Common myeloid progenitor, CD34-positive (primary cell): ENCODE data around the gene NDUFA12. TPM values are rescaled to one million over a fixed set of nuclear protein-coding genes. Genes with fewer than 3 reads are reported as not detected.

Experiments
- CTCF ChIA-PET: fragments of 350-600 bp; sonication (Branson Sonifier 250); formaldehyde crosslinking; loops from one replicate; lab custom pipeline; 2021; ENCODE audit warnings: antibody characterized with exemption; lab: Charles Lee
- POLR2A ChIA-PET: fragments of 350-600 bp; sonication (Branson Sonifier 250); formaldehyde crosslinking; loops from one replicate; lab custom pipeline; 2021; ENCODE audit warnings: antibody characterized with exemption; lab: Charles Lee
- DNase-seq, 3 donors: peaks; one replicate each; pipeline versions ENCODE4 v3.0.0 to v3.0.0-alpha.2; 2013
- H3K27ac ChIP-seq, 2 experiments: 1 replicate in 1 of 2; 2 replicates in 1 of 2; pipeline ENCODE4 v1.7.0; 2013; ENCODE audit warnings: inconsistent platforms in 2 of 2, low read length in 2 of 2, mild to moderate bottlenecking in 2 of 2, low read depth in 1 of 2, moderate library complexity in 1 of 2; ENCODE audit not compliant: severe bottlenecking in 2 of 2, insufficient read depth in 1 of 2, poor library complexity in 1 of 2
- H3K27me3 ChIP-seq, 5 experiments: replicated peaks in 2 of 5; 1 replicate in 3 of 5; 2 replicates in 2 of 5; pipeline versions ENCODE4 v1.6.1 to v1.7.0; 2013; ENCODE audit warnings: low read length in 4 of 5, mild to moderate bottlenecking in 2 of 5, moderate library complexity in 2 of 5, inconsistent platforms in 1 of 5; ENCODE audit not compliant: insufficient read depth in 5 of 5, control insufficient read depth in 4 of 5
- H3K36me3 ChIP-seq, 4 experiments: 1 replicate in 2 of 4; 2 replicates in 2 of 4; pipeline versions ENCODE4 v1.6.1 to v1.7.0; 2013; ENCODE audit warnings: low read length in 3 of 4, control low read depth in 1 of 4, mild to moderate bottlenecking in 1 of 4; ENCODE audit not compliant: control insufficient read depth in 4 of 4, insufficient read depth in 4 of 4
- H3K4me1 ChIP-seq, 4 experiments: 1 replicate in 3 of 4; 2 replicates in 1 of 4; pipeline versions ENCODE4 v1.6.1 to v1.7.1; 2013; ENCODE audit warnings: low read length in 3 of 4, mild to moderate bottlenecking in 3 of 4, control low read depth in 1 of 4, inconsistent platforms in 1 of 4, moderate library complexity in 1 of 4; ENCODE audit not compliant: control insufficient read depth in 4 of 4, insufficient read depth in 4 of 4; ENCODE audit errors: control extremely low read depth in 1 of 4
- H3K4me3 ChIP-seq, 7 experiments: 1 replicate in 4 of 7; 2 replicates in 3 of 7; pipeline versions ENCODE4 v1.5.1 to v1.7.0; 2013; ENCODE audit warnings: mild to moderate bottlenecking in 7 of 7, low read length in 6 of 7, moderate library complexity in 6 of 7, inconsistent platforms in 2 of 7, low read depth in 2 of 7, control low read depth in 1 of 7; ENCODE audit not compliant: insufficient read depth in 4 of 7, control insufficient read depth in 1 of 7; ENCODE audit errors: extremely low read depth in 1 of 7
- H3K9me3 ChIP-seq, 5 experiments: 1 replicate in 4 of 5; 2 replicates in 1 of 5; pipeline versions ENCODE4 v1.6.1 to v1.7.1; 2013; ENCODE audit warnings: low read length in 4 of 5, mild to moderate bottlenecking in 2 of 5, inconsistent platforms in 1 of 5, low read depth in 1 of 5, moderate library complexity in 1 of 5; ENCODE audit not compliant: control insufficient read depth in 4 of 5, insufficient read depth in 2 of 5; ENCODE audit errors: control extremely low read depth in 1 of 5
- WGBS: methylation state at CpG from one replicate; pipeline ENCODE4 v1.1.5; 2013; ENCODE audit not compliant: insufficient coverage; 5-methylcytosine and 5-hydroxymethylcytosine counted together
- polyA plus RNA-seq: library from polyadenylated mRNA; unstranded; fragments of 120-200 nt; gene quantifications from one replicate; pipeline ENCODE4 v1.2.1, GENCODE V29; 2013

NDUFA12 gene
- 68.7 TPM for polyA plus RNA-seq

DNA sequence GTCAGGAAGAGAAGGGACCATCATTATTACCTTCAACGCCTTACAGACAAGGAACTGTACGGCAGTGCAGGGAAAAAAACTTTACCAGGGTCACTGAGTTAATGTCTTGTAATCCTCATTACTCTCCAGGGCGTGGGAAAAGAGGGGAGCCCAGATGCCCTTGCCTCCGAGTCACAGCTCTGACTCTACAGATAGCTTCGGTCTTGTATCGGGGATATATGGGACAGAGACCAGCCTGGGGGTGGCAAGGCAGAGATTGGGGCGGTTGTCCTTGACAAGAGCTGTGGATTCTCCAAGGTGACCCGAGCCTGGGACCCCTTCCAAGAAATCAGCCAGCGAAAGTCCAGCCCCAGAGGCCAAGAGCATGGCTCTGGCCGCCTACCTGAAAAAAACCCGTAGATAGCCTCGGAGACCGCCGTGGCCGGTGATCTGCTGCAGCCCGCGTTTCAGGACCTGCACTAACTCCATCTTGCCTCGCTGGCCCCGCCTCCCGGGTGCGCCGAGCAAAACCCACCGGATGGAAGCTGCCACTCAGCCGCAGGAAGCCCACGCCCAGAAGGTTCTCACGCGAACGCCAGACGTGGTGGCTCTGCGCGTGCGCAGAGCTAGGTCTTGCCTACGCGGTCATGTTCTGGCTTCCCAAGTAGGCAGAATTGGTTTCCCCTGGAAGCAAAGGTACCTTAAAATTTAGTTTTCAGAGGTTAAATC, at the start of gene NDUFA12:
Gene NDUFA12, minus strand, starts transcription at position 485 of the 708 bp plus-strand sequence. Its CDS starts 17 bp downstream, at position 468.
- H3K4me3 ChIP-seq, result peak within 1 kb of the TSS; percentile 78 to 100 (median 95)
- DNase-seq, result peak; percentile 97 to 98 (median 97)
- H3K9me3 ChIP-seq, result peaks cover 1 to 11% (median 4%) of the 10 kb centered on the region in 5 experiments
- H3K27ac ChIP-seq, result peak within 1 kb of the TSS; percentile 88 to 96
- WGBS, result under 1% methylated on average over 28 of the region's 34 CpGs
- peaks cover 5 to 22% (median 14%) of the 10 kb centered on the region in 4 experiments for H3K4me1 ChIP-seq
- H3K36me3 ChIP-seq, result peaks cover 0 to 10% (median 5%) of the 10 kb centered on the region in 4 experiments
- H3K27me3 ChIP-seq, result no peaks in the 10 kb centered on the region
- CTCF ChIA-PET, result interaction anchor here (0.8 to 1.8 kb wide), 4 partner anchors 11 to 22 kb away, joined by 3 to 4 read pairs (median 4); no protein-coding TSS in a partner anchor
- POLR2A ChIA-PET, result interaction anchor here (1.0 kb wide), 1 partner anchor 13 kb away, joined by 3 read pairs; no protein-coding TSS in a partner anchor

DNA sequence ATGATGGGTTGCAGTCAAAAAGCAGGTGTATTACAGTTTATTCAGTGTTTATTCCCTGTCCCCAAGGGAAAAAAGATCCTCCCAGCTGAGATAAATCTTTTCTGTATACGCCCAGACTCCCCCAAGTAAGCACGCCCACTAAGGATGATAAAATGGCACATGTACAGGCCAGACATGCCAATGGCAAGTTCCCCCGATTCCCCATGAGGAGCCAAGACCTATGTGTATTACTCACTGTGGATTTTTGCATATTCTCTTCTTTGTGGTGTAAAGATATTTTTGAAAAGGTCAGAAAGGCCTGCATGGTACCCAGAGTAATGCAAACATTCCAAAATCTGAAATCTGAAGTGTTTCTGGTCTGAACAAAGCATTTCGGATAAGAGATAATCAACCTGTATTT, 47.7 kb upstream of the NDUFA12 start:
- peaks cover 3 to 60% (median 32%) of the 10 kb centered on the region in 4 experiments for H3K36me3 ChIP-seq
- ChIA-PET CTCF (no interaction called here), POLR2A (no interaction called here)
- no peaks in the 10 kb centered on the region for H3K9me3 ChIP-seq
- H3K27ac ChIP-seq, result no peak overlapping the region
- WGBS, result 92% methylated on average over 2 of the region's 4 CpGs
- H3K27me3 ChIP-seq, result no peaks in the 10 kb centered on the region
- no peak for DNase-seq
- no peaks in the 10 kb centered on the region for H3K4me1 ChIP-seq
- no peak overlapping the region for H3K4me3 ChIP-seq

DNA sequence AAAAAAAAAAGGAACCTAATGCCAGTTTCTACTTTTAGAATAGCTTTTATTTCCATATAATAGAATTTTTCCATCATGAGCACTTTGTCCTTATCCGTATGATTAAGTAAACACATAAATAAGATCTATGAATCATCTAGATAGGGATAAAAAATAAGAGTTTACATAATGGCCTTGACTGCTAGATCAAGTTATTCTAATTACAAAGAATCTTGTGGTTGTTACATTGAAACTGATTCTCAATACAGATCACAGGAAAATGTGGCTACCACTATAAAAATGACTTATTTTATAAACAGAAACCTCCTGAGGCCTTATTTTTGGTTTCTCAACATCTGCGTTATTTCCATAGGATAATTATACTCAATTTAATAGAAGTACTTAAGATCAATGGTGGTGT, 34.4 kb upstream of the NDUFA12 start:
- peaks cover 0 to 4% (median 1%) of the 10 kb centered on the region in 4 experiments for H3K4me1 ChIP-seq
- H3K27ac ChIP-seq, result no peak overlapping the region
- no peak for DNase-seq
- H3K27me3 ChIP-seq, result no peaks in the 10 kb centered on the region
- H3K36me3 ChIP-seq, result peaks cover 3 to 37% (median 23%) of the 10 kb centered on the region in 4 experiments
- POLR2A ChIA-PET, result no interaction called here
- no peaks in the 10 kb centered on the region for H3K9me3 ChIP-seq
- CTCF ChIA-PET, result no interaction called here
- no CpG with 5 or more reads among the region's 2 CpGs for WGBS
- H3K4me3 ChIP-seq, result no peak overlapping the region

DNA sequence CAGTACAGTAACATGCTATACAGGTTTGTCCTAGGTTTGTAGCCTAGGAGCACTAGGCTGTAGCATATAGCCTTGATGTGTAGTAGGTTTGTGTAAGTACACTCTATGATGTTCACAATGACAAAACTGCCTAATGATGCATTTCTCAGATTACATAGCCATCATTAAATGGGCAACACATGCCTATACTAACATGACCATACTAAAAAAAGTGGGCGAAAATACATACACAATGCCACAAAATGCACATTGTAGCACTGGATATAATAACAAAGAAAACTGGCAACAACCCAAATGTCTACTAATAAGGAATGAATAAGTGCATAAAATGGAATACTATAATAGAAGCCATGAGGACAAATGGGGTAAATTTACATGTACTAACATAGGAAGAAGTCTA, 31.3 kb upstream of the NDUFA12 start:
- ChIA-PET CTCF (no interaction called here), POLR2A (no interaction called here)
- no peaks in the 10 kb centered on the region for H3K27me3 ChIP-seq

DNA sequence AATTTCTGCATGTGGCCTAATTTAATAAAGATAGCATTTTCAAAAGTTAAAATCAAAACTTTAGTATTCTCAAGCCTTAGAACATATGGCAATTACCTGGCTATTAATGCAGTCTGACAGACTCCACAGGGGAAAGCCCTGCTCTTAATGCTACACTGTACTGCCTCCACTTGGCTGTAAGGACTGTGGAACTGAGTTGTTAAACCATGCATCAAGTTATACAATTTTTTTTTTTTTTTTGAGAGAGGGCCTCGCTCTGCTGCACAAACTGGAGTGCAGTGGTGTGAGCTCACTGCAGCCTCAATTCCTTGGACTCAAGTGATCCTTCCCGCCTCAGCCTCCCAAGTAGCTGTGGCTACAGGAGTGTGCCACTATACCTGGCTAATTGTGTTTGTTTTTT, 19.0 kb upstream of the NDUFA12 start:
- CTCF ChIA-PET, result no interaction called here
- H3K9me3 ChIP-seq, result no peaks in the 10 kb centered on the region
- POLR2A ChIA-PET, result interaction anchor here (0.6 kb wide), 1 partner anchor 1548 kb away, joined by 3 read pairs; no protein-coding TSS in a partner anchor
- H3K4me3 ChIP-seq, result no peak overlapping the region
- peaks cover 2 to 12% (median 11%) of the 10 kb centered on the region in 4 experiments for H3K36me3 ChIP-seq
- no peaks in the 10 kb centered on the region for H3K27me3 ChIP-seq
- 100% methylated on average over 1 of the region's 2 CpGs for WGBS
- H3K27ac ChIP-seq, result no peak overlapping the region
- no peak for DNase-seq
- H3K4me1 ChIP-seq, result no peaks in the 10 kb centered on the region

More for the DNA sequence above, 31.3 kb upstream of the NDUFA12 start:
- WGBS, result no CpG with 5 or more reads among the region's 1 CpG
- no peak for DNase-seq
- Histone ChIP-seq H3K36me3 (peaks cover 7 to 45% (median 26%) of the 10 kb centered on the region in 4 experiments), H3K9me3 (no peaks in the 10 kb centered on the region), H3K4me3 (no peak overlapping the region), H3K27ac (no peak overlapping the region), H3K4me1 (no peaks in the 10 kb centered on the region)

DNA sequence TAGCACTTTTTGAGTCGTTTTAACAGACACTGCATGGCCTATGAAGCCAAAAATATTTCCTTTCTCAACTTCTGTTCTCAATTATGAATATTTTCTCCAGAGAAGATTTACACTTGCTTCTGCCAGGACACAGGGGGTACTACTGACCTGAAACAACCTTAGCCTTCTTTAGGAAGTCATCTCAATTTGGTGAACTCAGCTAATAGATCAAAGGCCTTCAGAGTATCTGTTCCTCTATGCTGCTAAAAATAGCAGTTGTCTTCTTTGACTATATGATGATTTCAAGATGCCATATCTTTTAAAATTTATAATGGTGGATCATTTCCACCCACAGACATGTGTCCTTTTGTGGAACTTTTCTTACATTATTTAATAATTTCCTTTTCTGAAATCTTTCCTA, 14.0 kb upstream of the NDUFA12 start:
- H3K9me3 ChIP-seq, result no peaks in the 10 kb centered on the region
- H3K4me1 ChIP-seq, result no peaks in the 10 kb centered on the region
- H3K36me3 ChIP-seq, result peaks cover under 1 to 3% (median 2%) of the 10 kb centered on the region in 4 experiments
- DNase-seq, result no peak
- no peak overlapping the region for H3K4me3 ChIP-seq
- no CpG with 5 or more reads among the region's 1 CpG for WGBS
- POLR2A ChIA-PET, result no interaction called here
- H3K27me3 ChIP-seq, result no peaks in the 10 kb centered on the region
- CTCF ChIA-PET, result no interaction called here
- H3K27ac ChIP-seq, result no peak overlapping the region

DNA sequence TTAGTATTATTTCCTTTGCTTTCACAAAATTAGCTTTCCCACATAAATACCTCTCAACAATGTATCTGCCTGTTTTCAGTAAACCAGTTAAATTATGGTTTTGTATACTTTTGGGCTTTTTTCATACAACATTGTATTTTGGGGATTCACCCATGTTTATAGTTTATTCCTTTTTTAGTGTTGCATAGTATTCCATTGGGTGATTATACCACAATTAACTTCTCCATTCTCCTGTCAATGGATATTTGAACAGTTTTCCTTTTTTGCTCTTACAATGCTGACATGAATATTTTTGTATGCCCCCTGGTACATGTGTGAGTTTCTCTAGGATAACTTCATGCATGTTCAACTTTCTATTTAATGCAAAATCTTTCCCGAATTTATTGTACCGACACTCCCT, 12.6 kb upstream of the NDUFA12 start:
- ChIA-PET CTCF (interaction anchor here (0.8 to 1.0 kb wide), 2 partner anchors 14 to 27 kb away, joined by 3 read pairs; no protein-coding TSS in a partner anchor), POLR2A (interaction anchor here (0.6 kb wide), 1 partner anchor 13 kb away, joined by 3 read pairs; the partner anchor contains the start of gene NDUFA12)
- Histone ChIP-seq H3K27ac (no peak overlapping the region), H3K9me3 (no peaks in the 10 kb centered on the region), H3K4me3 (no peak overlapping the region), H3K27me3 (no peaks in the 10 kb centered on the region), H3K36me3 (peaks cover 0 to 3% (median 0%) of the 10 kb centered on the region in 4 experiments), H3K4me1 (no peaks in the 10 kb centered on the region)
- whole genome bisulfite sequencing, result no CpG with 5 or more reads among the region's 2 CpGs
- DNase-seq, result no peak
